ENCODE measurements around the gene SPEG.

- TF ChIP-seq CTCF (optimal IDR thresholded peaks at IDR 0.05 in 1 of 3, IDR thresholded peaks at IDR 0.05 in 1 of 3, conservative IDR thresholded peaks at IDR 0.05 in 1 of 3; ENCODE audit: extremely low read depth in 1 of 3, insufficient read depth in 2 of 3, low read length in 3 of 3) (no peak), EZH2 (IDR thresholded peaks at IDR 0.05; ENCODE audit: low read length) (no peak)
Observed at GRCh38 chr2:219506153-219506801, 71.6 kb downstream of the SPEG start.
